ENCODE measurements around the gene VWA5B1. TPM values are rescaled to one million over a fixed set of nuclear protein-coding genes. Genes with fewer than 3 reads are reported as not detected.

The VWA5B1 gene
- total and polyA plus RNA-seq, 2 donors (not counting 3 experiments of a cell fraction or from before 2014, with no cell fraction given), result not detected

GRCh38 chr1:20372676-20373075, 82.0 kb downstream of the VWA5B1 start:
- TF ChIP-seq GATA2 (IDR thresholded peaks at IDR 0.05; ENCODE audit: insufficient read depth, insufficient read length, low read depth, low read length) (no peak), POLR2AphosphoS5 (IDR thresholded peaks at IDR 0.05; ENCODE audit: insufficient read depth, low read depth, low read length) (no peak), POLR2A (IDR thresholded peaks at IDR 0.05; ENCODE audit: low read depth, low read length) (no peak), FOS (IDR thresholded peaks at IDR 0.05; ENCODE audit: borderline replicate concordance, insufficient read depth, low read length) (no peak), EZH2 (IDR thresholded peaks at IDR 0.05; ENCODE audit: borderline replicate concordance, low read depth, low read length, severe bottlenecking) (no peak), MAX (IDR thresholded peaks at IDR 0.05; ENCODE audit: insufficient read depth, insufficient read length) (no peak), JUN (IDR thresholded peaks at IDR 0.05; ENCODE audit: borderline replicate concordance, insufficient read depth, insufficient read length, low read depth) (no peak), MYC (IDR thresholded peaks at IDR 0.05; ENCODE audit: low read depth, low read length) (no peak)
- TF ChIP-seq, protein P1, sequence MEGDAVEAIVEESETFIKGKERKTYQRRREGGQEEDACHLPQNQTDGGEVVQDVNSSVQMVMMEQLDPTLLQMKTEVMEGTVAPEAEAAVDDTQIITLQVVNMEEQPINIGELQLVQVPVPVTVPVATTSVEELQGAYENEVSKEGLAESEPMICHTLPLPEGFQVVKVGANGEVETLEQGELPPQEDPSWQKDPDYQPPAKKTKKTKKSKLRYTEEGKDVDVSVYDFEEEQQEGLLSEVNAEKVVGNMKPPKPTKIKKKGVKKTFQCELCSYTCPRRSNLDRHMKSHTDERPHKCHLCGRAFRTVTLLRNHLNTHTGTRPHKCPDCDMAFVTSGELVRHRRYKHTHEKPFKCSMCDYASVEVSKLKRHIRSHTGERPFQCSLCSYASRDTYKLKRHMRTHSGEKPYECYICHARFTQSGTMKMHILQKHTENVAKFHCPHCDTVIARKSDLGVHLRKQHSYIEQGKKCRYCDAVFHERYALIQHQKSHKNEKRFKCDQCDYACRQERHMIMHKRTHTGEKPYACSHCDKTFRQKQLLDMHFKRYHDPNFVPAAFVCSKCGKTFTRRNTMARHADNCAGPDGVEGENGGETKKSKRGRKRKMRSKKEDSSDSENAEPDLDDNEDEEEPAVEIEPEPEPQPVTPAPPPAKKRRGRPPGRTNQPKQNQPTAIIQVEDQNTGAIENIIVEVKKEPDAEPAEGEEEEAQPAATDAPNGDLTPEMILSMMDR (IDR thresholded peaks at IDR 0.05; ENCODE audit: extremely low read depth in 1 of 2, insufficient read depth in 1 of 2, low read depth in 1 of 2, low read length in 2 of 2), result no peak
- intact Hi-C loops (cut with micrococcal nuclease), result loop anchor here (10.0 kb wide), 1 partner anchor 458 kb away; no protein-coding TSS in a partner anchor

More at GRCh38 chr1:20372676-20373075, 82.0 kb downstream of the VWA5B1 start:
- no peaks in the 10 kb centered on the region for H3K4me1 ChIP-seq (ENCODE audit: control insufficient read depth, extremely low read depth, insufficient read depth, low read length)
- H3K9me1 ChIP-seq (replicated peaks; ENCODE audit: control insufficient read depth, extremely low read depth, insufficient read depth, low read length), result no peaks in the 10 kb centered on the region
- no peak overlapping the region for H3K9ac ChIP-seq (replicated peaks; ENCODE audit: extremely low read depth, insufficient read depth, low read length)
- H2AFZ ChIP-seq (ENCODE audit: low read depth, low read length), result no peak overlapping the region
- FAIRE-seq (no peak), DNase-seq (ENCODE audit: low read depth, low spot score) (no peak)
- no peaks in the 10 kb centered on the region for H3K9me3 ChIP-seq (replicated peaks; ENCODE audit: control insufficient read depth, insufficient read depth, low read length)
- peaks cover 3% of the 10 kb centered on the region for H4K20me1 ChIP-seq (replicated peaks; ENCODE audit: control insufficient read depth, extremely low read depth, insufficient read depth, low read length)
- no peak overlapping the region for H3K4me3 ChIP-seq (replicated peaks in 1 of 3; ENCODE audit: insufficient read depth in 1 of 3, low read depth in 1 of 3, low read length in 3 of 3)
- H3K79me2 ChIP-seq (ENCODE audit: control insufficient read depth, insufficient read depth, low read length), result no peaks in the 10 kb centered on the region
- H3K4me2 ChIP-seq (ENCODE audit: insufficient read depth, low read length), result no peak overlapping the region
- POLR2A ChIA-PET, result no interaction called here
- CTCF ChIA-PET, result interaction anchor here (2.0 kb wide), 1 partner anchor 11 kb away, joined by 9 read pairs; no protein-coding TSS in a partner anchor
- no TSS peak for BruUV-seq (replicated peaks)
- dilution Hi-C loops (cut with MboI; ENCODE audit: extremely low pct_ligation_motif_present, low sequenced_read_pairs), result no loop called here
- no peak overlapping the region for H3K27ac ChIP-seq (ENCODE audit: insufficient read depth, low read depth, low read length)
- H3K27me3 ChIP-seq (ENCODE audit: control insufficient read depth in 2 of 2, insufficient read depth in 2 of 2, low read length in 2 of 2), result peaks cover 5 to 6% of the 10 kb centered on the region in 2 experiments
- H3K36me3 ChIP-seq (ENCODE audit: control insufficient read depth in 2 of 2, extremely low read depth in 1 of 2, insufficient read depth in 2 of 2, low read length in 2 of 2), result no peaks in the 10 kb centered on the region
